ENCODE data around the gene SHMT2. TPM values are rescaled to one million over a fixed set of nuclear protein-coding genes. Genes with fewer than 3 reads are reported as not detected.

SHMT2 gene
- total RNA-seq, 4 donors from 2014 or later, result 12.4 to 128 (median 35.3) TPM

GRCh38 chr12:57231276-57232021 lies 1.9 kb downstream of the SHMT2 start:
- H3K4me1 ChIP-seq, result peaks cover 0 to 6% of the 10 kb centered on the region in 2 donors
- no peak for TF ChIP-seq POLR2A (IDR thresholded peaks at IDR 0.05)
- TF ChIP-seq, protein P1, sequence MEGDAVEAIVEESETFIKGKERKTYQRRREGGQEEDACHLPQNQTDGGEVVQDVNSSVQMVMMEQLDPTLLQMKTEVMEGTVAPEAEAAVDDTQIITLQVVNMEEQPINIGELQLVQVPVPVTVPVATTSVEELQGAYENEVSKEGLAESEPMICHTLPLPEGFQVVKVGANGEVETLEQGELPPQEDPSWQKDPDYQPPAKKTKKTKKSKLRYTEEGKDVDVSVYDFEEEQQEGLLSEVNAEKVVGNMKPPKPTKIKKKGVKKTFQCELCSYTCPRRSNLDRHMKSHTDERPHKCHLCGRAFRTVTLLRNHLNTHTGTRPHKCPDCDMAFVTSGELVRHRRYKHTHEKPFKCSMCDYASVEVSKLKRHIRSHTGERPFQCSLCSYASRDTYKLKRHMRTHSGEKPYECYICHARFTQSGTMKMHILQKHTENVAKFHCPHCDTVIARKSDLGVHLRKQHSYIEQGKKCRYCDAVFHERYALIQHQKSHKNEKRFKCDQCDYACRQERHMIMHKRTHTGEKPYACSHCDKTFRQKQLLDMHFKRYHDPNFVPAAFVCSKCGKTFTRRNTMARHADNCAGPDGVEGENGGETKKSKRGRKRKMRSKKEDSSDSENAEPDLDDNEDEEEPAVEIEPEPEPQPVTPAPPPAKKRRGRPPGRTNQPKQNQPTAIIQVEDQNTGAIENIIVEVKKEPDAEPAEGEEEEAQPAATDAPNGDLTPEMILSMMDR (IDR thresholded peaks at IDR 0.05), result no peak
- no peaks in the 10 kb centered on the region for H3K27me3 ChIP-seq
- no peaks in the 10 kb centered on the region for H3K36me3 ChIP-seq
- no peak for DNase-seq
- no peaks in the 10 kb centered on the region for H3K9me3 ChIP-seq
- intact Hi-C loops (cut with DNase I; ENCODE audit: low total_unique reads), result no loop called here
- H3K27ac ChIP-seq, result no peak overlapping the region
- H3K4me3 ChIP-seq, result no peak overlapping the region

GRCh38 chr12:57232156-57232756 lies 2.7 kb downstream of the SHMT2 start:
- H3K4me1 ChIP-seq, result no peaks in the 10 kb centered on the region
- no peak overlapping the region for H3K27ac ChIP-seq
- H3K36me3 ChIP-seq, result no peaks in the 10 kb centered on the region
- DNase-seq, result no peak
- intact Hi-C loops (cut with DNase I; ENCODE audit: low total_unique reads), result no loop called here
- H3K4me3 ChIP-seq, result no peak overlapping the region
- no peak for TF ChIP-seq POLR2A (IDR thresholded peaks at IDR 0.05)
- TF ChIP-seq, protein P1 (IDR thresholded peaks at IDR 0.05), result no peak
- no peaks in the 10 kb centered on the region for H3K27me3 ChIP-seq
- H3K9me3 ChIP-seq, result no peaks in the 10 kb centered on the region

DNA sequence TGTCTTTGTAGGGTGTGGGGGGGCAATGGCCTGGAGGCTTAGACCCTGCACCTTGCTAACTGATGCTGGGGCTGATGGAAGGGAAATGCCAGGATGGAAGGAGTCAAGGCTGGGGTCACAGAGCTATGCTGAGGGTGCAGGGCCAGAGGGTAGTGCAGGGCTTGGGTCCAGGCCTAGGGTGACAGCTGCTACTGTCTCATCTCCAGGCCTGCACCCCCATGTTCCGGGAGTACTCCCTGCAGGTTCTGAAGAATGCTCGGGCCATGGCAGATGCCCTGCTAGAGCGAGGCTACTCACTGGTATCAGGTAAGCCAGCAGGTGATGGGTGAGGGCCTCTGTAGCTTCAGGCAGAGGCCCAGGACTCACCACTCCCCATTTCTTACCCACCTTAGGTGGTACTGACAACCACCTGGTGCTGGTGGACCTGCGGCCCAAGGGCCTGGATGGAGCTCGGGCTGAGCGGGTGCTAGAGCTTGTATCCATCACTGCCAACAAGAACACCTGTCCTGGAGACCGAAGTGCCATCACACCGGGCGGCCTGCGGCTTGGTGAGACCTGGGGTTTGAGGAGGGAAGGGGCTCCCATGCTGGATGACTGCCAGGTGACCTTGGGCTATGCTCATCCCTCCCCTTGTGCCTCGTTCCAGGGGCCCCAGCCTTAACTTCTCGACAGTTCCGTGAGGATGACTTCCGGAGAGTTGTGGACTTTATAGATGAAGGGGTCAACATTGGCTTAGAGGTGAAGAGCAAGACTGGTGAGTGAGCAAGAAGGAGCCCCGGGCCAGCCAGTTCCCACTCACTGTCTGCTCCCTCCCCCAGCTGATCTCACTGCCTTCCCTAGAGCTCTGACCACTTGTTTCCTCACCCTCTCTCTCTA lies 4.1 kb downstream of the SHMT2 start:
- Histone ChIP-seq H3K4me1 (no peaks in the 10 kb centered on the region), H3K36me3 (no peaks in the 10 kb centered on the region), H3K9me3 (no peaks in the 10 kb centered on the region), H3K27ac (no peak overlapping the region), H3K4me3 (no peak overlapping the region), H3K27me3 (no peaks in the 10 kb centered on the region)
- DNase-seq, result no peak
- no peak for TF ChIP-seq POLR2A (IDR thresholded peaks at IDR 0.05)
- TF ChIP-seq, protein P1 (IDR thresholded peaks at IDR 0.05), result no peak
- intact Hi-C loops (cut with DNase I; ENCODE audit: low total_unique reads), result no loop called here

GRCh38 chr12:57234233-57234570 lies 4.7 kb downstream of the SHMT2 start:
- no peak overlapping the region for H3K4me3 ChIP-seq
- no peak overlapping the region for H3K27ac ChIP-seq
- no peaks in the 10 kb centered on the region for H3K27me3 ChIP-seq
- no peaks in the 10 kb centered on the region for H3K9me3 ChIP-seq
- no peaks in the 10 kb centered on the region for H3K36me3 ChIP-seq
- TF ChIP-seq POLR2A (IDR thresholded peaks at IDR 0.05), result no peak
- no peak for DNase-seq
- intact Hi-C loops (cut with DNase I; ENCODE audit: low total_unique reads), result no loop called here
- peaks cover 0 to under 1% of the 10 kb centered on the region in 2 donors for H3K4me1 ChIP-seq

GRCh38 chr12:57234571-57235016 lies 5.1 kb downstream of the SHMT2 start:
- Histone ChIP-seq H3K36me3 (no peaks in the 10 kb centered on the region), H3K27ac (no peak overlapping the region), H3K27me3 (peaks cover under 1 to 3% of the 10 kb centered on the region in 2 donors), H3K4me3 (no peak overlapping the region), H3K4me1 (peaks cover 0 to 4% of the 10 kb centered on the region in 2 donors), H3K9me3 (no peaks in the 10 kb centered on the region)
- DNase-seq, result no peak
- TF ChIP-seq, protein P1 (IDR thresholded peaks at IDR 0.05), result no peak
- no peak for TF ChIP-seq POLR2A (IDR thresholded peaks at IDR 0.05)
- intact Hi-C loops (cut with DNase I; ENCODE audit: low total_unique reads), result no loop called here

Measured in uterus (tissue), 4 donors.